OCI-LY7 (cell line): Measurements from ENCODE around the gene CNOT3. TPM values are rescaled to one million over a fixed set of nuclear protein-coding genes. Genes with fewer than 3 reads are reported as not detected.

ENCODE experiments used
- BruUV-seq: library from RNA; stranded (reverse); fragments of 400-500 nt; replicated peaks from 2 replicates; lab custom pipeline; 2021; lab: Mats Ljungman, UMichigan
- CTCF ChIA-PET: fragments of 300-600 bp; sonication (Branson Sonifier 250); formaldehyde crosslinking; loops from one replicate; lab custom pipeline; 2022; ENCODE audit warnings: antibody characterized with exemption; ENCODE audit not compliant: unreplicated experiment; lab: Charles Lee
- POLR2A ChIA-PET: fragments of 300-600 bp; sonication (Branson Sonifier 250); formaldehyde crosslinking; loops from one replicate; lab custom pipeline; 2022; ENCODE audit warnings: antibody characterized with exemption; lab: Charles Lee
- DNase-seq: peaks from one replicate; pipeline ENCODE4 v3.0.0-alpha.2; 2015; ENCODE audit warnings: low spot score
- H2AFZ ChIP-seq: fragments of 200-600 bp; sonication (generic), shearing (Covaris generic); 2 replicates; pipeline ENCODE4 v1.6.1; 2014; ENCODE audit warnings: mild to moderate bottlenecking, antibody characterized with exemption, low read length, moderate library complexity
- H3K27ac ChIP-seq: fragments of 200-600 bp; sonication (generic); 2 replicates; pipeline ENCODE4 v1.5.1; 2014; ENCODE audit warnings: mixed run types, low read depth, mild to moderate bottlenecking, moderate library complexity, low read length, inconsistent platforms; ENCODE audit not compliant: poor library complexity, severe bottlenecking
- H3K36me3 ChIP-seq: fragments of 200-600 bp; sonication (generic); 2 replicates; pipeline ENCODE4 v1.6.1; 2014; ENCODE audit warnings: mild to moderate bottlenecking, antibody characterized with exemption, low read length, moderate library complexity, mixed read lengths; ENCODE audit not compliant: insufficient read depth
- H3K4me1 ChIP-seq: fragments of 200-600 bp; sonication (generic); 2 replicates; pipeline ENCODE4 v1.5.1; 2014; ENCODE audit warnings: mild to moderate bottlenecking, low read length; ENCODE audit not compliant: insufficient read depth, poor library complexity, severe bottlenecking
- H3K4me2 ChIP-seq: fragments of 200-600 bp; sonication (generic); 2 replicates; pipeline ENCODE4 v1.6.1; 2014; ENCODE audit warnings: mild to moderate bottlenecking, low read length
- H3K4me3 ChIP-seq: fragments of 200-600 bp; sonication (generic); 2 replicates; pipeline ENCODE4 v1.5.1; 2014; ENCODE audit warnings: mild to moderate bottlenecking, low read depth, low read length; ENCODE audit not compliant: poor library complexity, severe bottlenecking
- H3K79me2 ChIP-seq: fragments of 200-600 bp; sonication (generic); 2 replicates; pipeline ENCODE4 v1.6.1; 2016; ENCODE audit warnings: low read depth, mild to moderate bottlenecking, low read length, moderate library complexity, mixed read lengths; ENCODE audit not compliant: insufficient read depth
- H3K9me2 ChIP-seq: fragments of 200-600 bp; sonication (generic); 2 replicates; pipeline ENCODE4 v1.6.1; 2016; ENCODE audit warnings: mild to moderate bottlenecking, low read length, mixed read lengths; ENCODE audit not compliant: insufficient read depth
- H3K9me3 ChIP-seq: fragments of 200-600 bp; sonication (generic); 2 replicates; pipeline ENCODE4 v1.6.1; 2014; ENCODE audit warnings: mild to moderate bottlenecking, mixed run types, low read length, mixed read lengths
- H4K20me1 ChIP-seq: fragments of 200-600 bp; sonication (generic); 2 replicates; pipeline ENCODE4 v1.6.1; 2014; ENCODE audit warnings: mild to moderate bottlenecking, antibody characterized with exemption, low read length, moderate library complexity, mixed read lengths; ENCODE audit not compliant: insufficient read depth
- CTCF ChIP-seq: fragments of 200-600 bp; sonication (generic); conservative IDR thresholded peaks from 2 replicates; pipeline ENCODE4 v1.5.1; 2014; ENCODE audit warnings: mild to moderate bottlenecking, antibody characterized with exemption, low read length, moderate library complexity, mixed read lengths
- EZH2phosphoT487 ChIP-seq: fragments of 200-600 bp; sonication (generic); IDR thresholded peaks from 2 replicates; pipeline ENCODE4 v1.6.1; 2018; ENCODE audit warnings: low read depth, borderline replicate concordance, mild to moderate bottlenecking, mixed run types, antibody characterized with exemption, low read length, moderate library complexity, mixed read lengths
- intact Hi-C: fragments of 100-400 bp; cut with micrococcal nuclease; formaldehyde crosslinking; loops from one replicate; pipeline ENCODE4 v1.10.0; 2022; ENCODE audit not compliant: unreplicated experiment
- total RNA-seq, 2 experiments: library from RNA; depleted of rRNA in 1 of 2; stranded (reverse); fragments of >200 nt in 1 of 2; shearing (Covaris generic) in 1 of 2; gene quantifications; 2 replicates each; pipeline ENCODE4 v1.2.3, GENCODE V29; 2014 to 2022

CNOT3 gene
- total RNA-seq, 2 experiments from 2014 or later: 18.4 to 54.8 TPM

DNA sequence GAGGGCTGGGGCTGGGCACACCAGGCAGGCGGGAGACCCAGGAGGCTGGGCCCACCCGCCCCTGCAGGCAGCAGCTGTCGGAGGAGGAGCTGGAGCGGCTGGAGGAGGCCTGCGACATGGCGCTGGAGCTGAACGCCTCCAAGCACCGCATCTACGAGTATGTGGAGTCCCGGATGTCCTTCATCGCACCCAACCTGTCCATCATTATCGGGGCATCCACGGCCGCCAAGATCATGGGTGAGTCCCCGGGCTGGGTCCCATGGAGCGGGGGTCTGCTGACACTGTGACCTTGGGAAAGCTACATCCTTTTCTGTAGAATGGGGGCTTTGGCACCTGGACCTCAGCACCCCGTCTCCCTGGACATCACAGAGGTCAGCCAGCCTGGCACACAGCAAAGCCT, 13.9 kb upstream of the CNOT3 start:
- TF ChIP-seq CTCF: no peak
- no peak for TF ChIP-seq EZH2phosphoT487
- H2AFZ ChIP-seq: no peak overlapping the region
- H4K20me1 ChIP-seq: no peaks in the 10 kb centered on the region
- ChIA-PET POLR2A (no interaction called here), CTCF (no interaction called here)
- H3K9me3 ChIP-seq: no peaks in the 10 kb centered on the region
- no peaks in the 10 kb centered on the region for H3K9me2 ChIP-seq
- DNase-seq: no peak
- no peak overlapping the region for H3K4me2 ChIP-seq
- H3K79me2 ChIP-seq: no peaks in the 10 kb centered on the region
- no peak overlapping the region for H3K4me3 ChIP-seq
- no TSS peak for BruUV-seq
- intact Hi-C loops: no loop called here
- H3K36me3 ChIP-seq: peaks cover 84% of the 10 kb centered on the region
- H3K4me1 ChIP-seq: no peaks in the 10 kb centered on the region
- no peak overlapping the region for H3K27ac ChIP-seq

- no peaks in the 10 kb centered on the region for H3K9me2 ChIP-seq
- POLR2A ChIA-PET: no interaction called here
- no peak for DNase-seq
Observed at GRCh38 chr19:54124393-54124792, 13.2 kb upstream of the CNOT3 start.

GRCh38 chr19:54125713-54126112, 11.8 kb upstream of the CNOT3 start:
- POLR2A ChIA-PET: no interaction called here
- BruUV-seq: no TSS peak

More at GRCh38 chr19:54124393-54124792, 13.2 kb upstream of the CNOT3 start:
- Histone ChIP-seq H3K9me3 (no peaks in the 10 kb centered on the region), H3K4me3 (no peak overlapping the region), H2AFZ (no peak overlapping the region), H3K79me2 (no peaks in the 10 kb centered on the region), H3K36me3 (peaks cover 86% of the 10 kb centered on the region), H3K4me1 (no peaks in the 10 kb centered on the region), H3K27ac (no peak overlapping the region), H4K20me1 (no peaks in the 10 kb centered on the region), H3K4me2 (no peak overlapping the region)
- intact Hi-C loops: no loop called here
- BruUV-seq: no TSS peak
- no peak for TF ChIP-seq CTCF
- CTCF ChIA-PET: no interaction called here

More at GRCh38 chr19:54125713-54126112, 11.8 kb upstream of the CNOT3 start:
- Histone ChIP-seq H3K79me2 (no peaks in the 10 kb centered on the region), H3K4me3 (no peak overlapping the region), H3K27ac (no peak overlapping the region), H3K4me2 (no peak overlapping the region), H4K20me1 (no peaks in the 10 kb centered on the region), H3K9me2 (no peaks in the 10 kb centered on the region), H3K9me3 (no peaks in the 10 kb centered on the region), H3K36me3 (peaks cover 80% of the 10 kb centered on the region), H2AFZ (no peak overlapping the region), H3K4me1 (no peaks in the 10 kb centered on the region)
- DNase-seq: no peak
- CTCF ChIA-PET: no interaction called here
- intact Hi-C loops: no loop called here
- no peak for TF ChIP-seq CTCF
- TF ChIP-seq EZH2phosphoT487: no peak
